H1 (cell line): Measurements from ENCODE around the gene TRIP13. TPM values are rescaled to one million over a fixed set of nuclear protein-coding genes. Genes with fewer than 3 reads are reported as not detected.

Experiments used
- CTCF ChIA-PET: fragments of 300-600 bp; sonication (Branson Sonifier 250); formaldehyde crosslinking; loops from one replicate; lab custom pipeline; 2021; ENCODE audit not compliant: partially characterized antibody; lab: Charles Lee
- POLR2A ChIA-PET: fragments of 300-600 bp; sonication (Branson Sonifier 250); formaldehyde crosslinking; loops from one replicate; lab custom pipeline; 2021; ENCODE audit warnings: inconsistent platforms; ENCODE audit not compliant: partially characterized antibody; lab: Charles Lee
- DNase-seq, 2 experiments: peaks; one replicate each; pipeline versions ENCODE4 v3.0.0 to v3.0.0-alpha.2; 2010 to 2022; ENCODE audit warnings: low spot score in 2 of 2, low read depth in 1 of 2, mixed read lengths in 1 of 2
- FAIRE-seq: peaks from 2 replicates; lab custom pipeline; 2011; peaks lifted over from hg19 to GRCh38; lab: Jason Lieb, UNC
- H2AFZ ChIP-seq: 2 replicates; pipeline ENCODE4 v1.8.1; 2012; ENCODE audit warnings: low read length, inconsistent platforms
- H2AK5ac ChIP-seq: 2 replicates; pipeline ENCODE4 v1.6.1; 2013; ENCODE audit warnings: low read depth, low read length
- H2BK120ac ChIP-seq: replicated peaks from 2 replicates; pipeline ENCODE3; 2013; ENCODE audit warnings: low read depth, low read length, inconsistent platforms
- H2BK12ac ChIP-seq: 2 replicates; pipeline ENCODE4 v1.6.1; 2013; ENCODE audit warnings: low read depth, low read length
- H2BK15ac ChIP-seq: 2 replicates; pipeline ENCODE4 v1.6.1; 2013; ENCODE audit warnings: low read length
- H2BK20ac ChIP-seq: 2 replicates; pipeline ENCODE4 v1.6.1; 2013; ENCODE audit warnings: low read length
- H2BK5ac ChIP-seq: 2 replicates; pipeline ENCODE4 v1.6.1; 2013; ENCODE audit warnings: low read depth, low read length
- H3K14ac ChIP-seq: 2 replicates; pipeline ENCODE4 v1.6.1; 2013; ENCODE audit warnings: inconsistent platforms; ENCODE audit not compliant: insufficient read length
- H3K18ac ChIP-seq: 2 replicates; pipeline ENCODE4 v1.6.1; 2013; ENCODE audit warnings: low read length; ENCODE audit errors: extremely low read depth
- H3K23ac ChIP-seq: 2 replicates; pipeline ENCODE4 v1.6.1; 2013; ENCODE audit warnings: inconsistent platforms; ENCODE audit not compliant: insufficient read length
- H3K23me2 ChIP-seq: 2 replicates; pipeline ENCODE4 v1.6.1; 2013; ENCODE audit warnings: low read depth, low read length
- H3K27ac ChIP-seq: 2 replicates; pipeline ENCODE4 v1.6.1; 2011; ENCODE audit warnings: low read depth, low read length, inconsistent platforms
- H3K27me3 ChIP-seq, 4 experiments: replicated peaks in 1 of 4; 1 replicate in 1 of 4; 2 replicates in 3 of 4; pipeline versions ENCODE4 v1.6.1 to v1.8.1; 2011 to 2013; ENCODE audit warnings: low read length in 3 of 4, mild to moderate bottlenecking in 3 of 4, inconsistent platforms in 2 of 4, mixed read lengths in 2 of 4, moderate library complexity in 1 of 4; ENCODE audit not compliant: control insufficient read depth in 3 of 4, insufficient read depth in 3 of 4; ENCODE audit errors: extremely low read depth in 1 of 4
- H3K36me3 ChIP-seq, 4 experiments: 2 replicates each; pipeline versions ENCODE4 v1.6.1 to v1.8.1; 2011 to 2013; ENCODE audit warnings: mild to moderate bottlenecking in 4 of 4, low read length in 3 of 4, moderate library complexity in 2 of 4, control low read depth in 1 of 4, inconsistent platforms in 1 of 4; ENCODE audit not compliant: insufficient read depth in 4 of 4, control insufficient read depth in 2 of 4
- H3K4ac ChIP-seq: replicated peaks from 2 replicates; pipeline ENCODE3; 2013; ENCODE audit warnings: low read length, low read depth, mixed read lengths, inconsistent platforms; ENCODE audit not compliant: insufficient read length
- H3K4me1 ChIP-seq, 4 experiments: replicated peaks in 1 of 4; 1 replicate in 1 of 4; 2 replicates in 3 of 4; pipeline versions ENCODE4 v1.6.1 to v1.8.1; 2011 to 2013; ENCODE audit warnings: low read length in 3 of 4, inconsistent platforms in 2 of 4, mixed read lengths in 1 of 4; ENCODE audit not compliant: insufficient read depth in 4 of 4, control insufficient read depth in 3 of 4
- H3K4me2 ChIP-seq, 2 experiments: 2 replicates each; pipeline versions ENCODE4 v1.6.1 to v1.8.1; 2011 to 2013; ENCODE audit warnings: low read depth in 2 of 2, low read length in 2 of 2, control low read depth in 1 of 2, inconsistent platforms in 1 of 2, mild to moderate bottlenecking in 1 of 2; ENCODE audit not compliant: insufficient read depth in 1 of 2
- H3K4me3 ChIP-seq, 4 experiments: fragments of 200-600, 300-600 bp in 1 of 4; sonication (generic), shearing (Covaris generic), sonication (Bioruptor Twin) in 1 of 4; 2 replicates each; pipeline versions ENCODE4 v1.5.1 to v1.8.1; 2011 to 2016; ENCODE audit warnings: low read length in 4 of 4, low read depth in 3 of 4, control low read depth in 2 of 4, inconsistent platforms in 2 of 4, mild to moderate bottlenecking in 2 of 4, mixed read lengths in 1 of 4, moderate library complexity in 1 of 4; ENCODE audit not compliant: insufficient read depth in 2 of 4; ENCODE audit errors: extremely low read depth in 1 of 4
- H3K56ac ChIP-seq: replicated peaks from 2 replicates; pipeline ENCODE3; 2013; ENCODE audit warnings: low read depth, mild to moderate bottlenecking, mixed read lengths, low read length, inconsistent platforms; ENCODE audit not compliant: insufficient read length
- H3K79me1 ChIP-seq: 2 replicates; pipeline ENCODE4 v1.6.1; 2013; ENCODE audit warnings: low read depth, low read length, control low read depth
- H3K79me2 ChIP-seq, 2 experiments: 2 replicates each; pipeline versions ENCODE4 v1.6.1 to v1.8.1; 2012 to 2013; ENCODE audit warnings: low read length in 2 of 2, mild to moderate bottlenecking in 2 of 2, inconsistent platforms in 1 of 2; ENCODE audit not compliant: insufficient read depth in 2 of 2, control insufficient read depth in 1 of 2
- H3K9ac ChIP-seq, 4 experiments: replicated peaks in 1 of 4; 1 replicate in 1 of 4; 2 replicates in 3 of 4; pipeline versions ENCODE4 v1.6.1 to v1.8.1; 2011 to 2013; ENCODE audit warnings: low read depth in 3 of 4, low read length in 3 of 4, control low read depth in 2 of 4, mild to moderate bottlenecking in 2 of 4, moderate library complexity in 2 of 4, inconsistent platforms in 1 of 4; ENCODE audit errors: extremely low read depth in 1 of 4
- H3K9me3 ChIP-seq, 2 experiments: 2 replicates each; pipeline versions ENCODE4 v1.6.1 to v1.8.1; 2012 to 2013; ENCODE audit warnings: mild to moderate bottlenecking in 2 of 2, moderate library complexity in 2 of 2, control low read depth in 1 of 2, inconsistent platforms in 1 of 2, low read depth in 1 of 2, low read length in 1 of 2, mixed read lengths in 1 of 2; ENCODE audit not compliant: insufficient read depth in 2 of 2
- H4K20me1 ChIP-seq, 2 experiments: replicated peaks in 1 of 2; 2 replicates each; pipeline versions ENCODE3 to v1.8.1; 2011 to 2013; ENCODE audit warnings: inconsistent platforms in 2 of 2, low read length in 2 of 2, mild to moderate bottlenecking in 1 of 2; ENCODE audit not compliant: insufficient read depth in 2 of 2, control insufficient read depth in 1 of 2
- H4K5ac ChIP-seq: 2 replicates; pipeline ENCODE4 v1.6.1; 2013; ENCODE audit warnings: low read length, low read depth, mixed read lengths, inconsistent platforms; ENCODE audit not compliant: insufficient read length
- H4K8ac ChIP-seq: 2 replicates; pipeline ENCODE4 v1.8.0; 2013; ENCODE audit warnings: mild to moderate bottlenecking, moderate library complexity, low read length, inconsistent platforms; ENCODE audit not compliant: insufficient read depth; ENCODE audit errors: extremely low read depth
- H4K91ac ChIP-seq: replicated peaks from 2 replicates; pipeline ENCODE3; 2013; ENCODE audit warnings: low read length, mixed read lengths, inconsistent platforms; ENCODE audit not compliant: insufficient read length
- CBX5 ChIP-seq: fragments of 300-800, 300-1000 bp; sonication (generic); IDR thresholded peaks from 2 replicates; pipeline ENCODE4 v1.7.1; 2016; ENCODE audit warnings: antibody characterized with exemption, low read length, low read depth
- CHD2 ChIP-seq: IDR thresholded peaks from 2 replicates; pipeline ENCODE4 v1.6.1; 2012; ENCODE audit warnings: low read length, improper control_type of control experiment
- CTBP2 ChIP-seq: IDR thresholded peaks from 2 replicates; pipeline ENCODE4 v1.7.0; 2011; ENCODE audit warnings: borderline replicate concordance, mild to moderate bottlenecking, moderate library complexity, mixed read lengths, low read length; ENCODE audit not compliant: insufficient read depth, insufficient read length
- JUN ChIP-seq: IDR thresholded peaks from 2 replicates; pipeline ENCODE4 v1.6.1; 2011; ENCODE audit warnings: low read depth, mild to moderate bottlenecking, improper control_type of control experiment, low read length
- JUND ChIP-seq: IDR thresholded peaks from 2 replicates; pipeline ENCODE4 v1.6.1; 2011; ENCODE audit warnings: mild to moderate bottlenecking, improper control_type of control experiment, low read length
- NANOG ChIP-seq: IDR thresholded peaks from 2 replicates; pipeline ENCODE4 v1.6.1; 2011; ENCODE audit warnings: low read length, low read depth, mild to moderate bottlenecking, inconsistent platforms; ENCODE audit not compliant: insufficient read depth, poor library complexity, severe bottlenecking
- PHF8 ChIP-seq: fragments of 200-600 bp; sonication (generic); conservative IDR thresholded peaks from 2 replicates; pipeline ENCODE4 v1.7.1; 2012; ENCODE audit warnings: low read depth, mild to moderate bottlenecking, inconsistent platforms, low read length, moderate library complexity
- POLR2AphosphoS5 ChIP-seq: IDR thresholded peaks from 2 replicates; pipeline ENCODE4 v1.6.1; 2011; ENCODE audit warnings: low read depth, low read length
- RXRA ChIP-seq: IDR thresholded peaks from 2 replicates; pipeline ENCODE4 v1.6.1; 2011; ENCODE audit warnings: low read depth, mild to moderate bottlenecking, low read length, moderate library complexity; ENCODE audit not compliant: insufficient read depth
- SAP30 ChIP-seq: fragments of 300-600 bp; sonication (generic); IDR thresholded peaks from 2 replicates; pipeline ENCODE4 v1.7.1; 2012; ENCODE audit warnings: low read length, moderate library complexity, mild to moderate bottlenecking, inconsistent platforms; ENCODE audit not compliant: insufficient read depth, insufficient replicate concordance
- SP1 ChIP-seq: IDR thresholded peaks from 2 replicates; pipeline ENCODE4 v1.6.1; 2011; ENCODE audit warnings: low read depth, low read length
- SUZ12 ChIP-seq: fragments of 200-600 bp; sonication (generic); IDR thresholded peaks from 2 replicates; pipeline ENCODE4 v1.6.1; 2012; ENCODE audit warnings: mild to moderate bottlenecking, inconsistent platforms, low read length, moderate library complexity, mixed read lengths
- TAF1 ChIP-seq: IDR thresholded peaks from 2 replicates; pipeline ENCODE4 v1.6.1; 2011; ENCODE audit warnings: mild to moderate bottlenecking, low read depth, low read length
- TCF12 ChIP-seq: IDR thresholded peaks from 2 replicates; pipeline ENCODE4 v1.6.1; 2011; ENCODE audit warnings: low read depth, mild to moderate bottlenecking, low read length
- WGBS, 2 experiments: shearing (Covaris generic) in 1 of 2; methylation state at CpG; one replicate each; pipeline versions ENCODE4 v1.1.6 to v1.1.7; 2013 to 2015; ENCODE audit warnings: low lambda C conversion rate in 2 of 2, mixed read lengths in 2 of 2, inconsistent platforms in 1 of 2, low coverage in 1 of 2, missing lambda C conversion rate in 1 of 2; ENCODE audit not compliant: insufficient replicate concordance in 2 of 2, insufficient coverage in 1 of 2, insufficient read length in 1 of 2; ENCODE audit errors: extremely low coverage in 1 of 2, missing lambda C conversion rate in 1 of 2; 5-methylcytosine and 5-hydroxymethylcytosine counted together
- polyA plus RNA-seq, 7 experiments: library from polyadenylated mRNA; depleted of rRNA in 3 of 7; stranded (reverse) in 5 of 7; unstranded in 2 of 7; fragments of >200 nt in 5 of 7; fragments of 200-250 nt in 2 of 7; gene quantifications; 1 replicate in 5 of 7; 2 replicates in 1 of 7; 4 replicates in 1 of 7; pipeline versions ENCODE4 v1.2.1 to v1.2.3, GENCODE V29; 2011 to 2013; ENCODE audit warnings: missing spikeins in 2 of 7, mixed read lengths in 2 of 7
- total RNA-seq: library from RNA; stranded (reverse); fragmentation: NEBNext Ultra II Directional; extraction: Animal tissue kit (Norgen Biotek cat#: 25700); gene quantifications from 2 replicates; pipeline ENCODE4 v1.2.1, GENCODE V29; 2021

The TRIP13 gene
- total and polyA plus RNA-seq, 2 of the 8 experiments (the other 6 are each of a cell fraction or from before 2014, with no cell fraction given): 20.0 to 39.2 TPM

DNA sequence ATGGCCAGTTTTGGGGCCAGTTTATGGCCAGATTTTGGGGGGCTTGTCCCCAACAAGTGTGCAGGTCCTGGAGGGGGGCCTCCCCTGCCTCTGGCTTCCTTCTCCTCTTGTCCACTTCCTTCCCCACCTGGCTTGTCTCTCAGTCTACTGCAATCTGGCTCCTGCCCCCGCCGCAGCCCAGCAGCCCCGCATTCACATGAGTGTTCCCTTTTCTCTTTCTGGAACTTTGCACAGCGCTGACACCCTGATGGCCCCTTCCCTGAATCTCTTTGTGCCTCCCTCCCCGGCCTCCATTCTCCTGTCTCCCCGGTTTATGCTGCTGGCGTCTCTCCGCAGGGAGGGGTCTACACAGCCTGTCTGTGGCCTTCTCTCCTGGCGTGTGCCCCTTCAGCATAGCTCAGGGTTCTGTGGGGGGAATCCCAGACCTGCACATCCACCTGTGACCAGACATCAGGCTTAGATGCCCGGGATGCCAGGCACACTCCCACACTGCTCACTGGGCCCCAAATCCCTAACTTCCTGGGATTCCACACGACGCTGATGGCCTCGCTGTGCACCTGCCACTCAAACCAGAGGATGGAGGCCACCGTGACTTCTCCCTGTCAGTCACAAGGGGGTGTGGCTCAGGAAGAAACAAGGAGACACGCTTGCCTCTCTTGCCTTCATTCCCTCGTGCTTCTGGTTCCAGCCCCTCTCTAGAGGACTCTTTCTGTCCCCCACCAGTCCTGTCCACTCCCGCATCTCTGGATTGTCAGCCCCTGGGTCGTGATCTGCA lies 17.5 kb downstream of the TRIP13 start:
- peaks cover 37 to 70% (median 62%) of the 10 kb centered on the region in 4 experiments for H3K36me3 ChIP-seq
- H3K79me2 ChIP-seq: no peaks in the 10 kb centered on the region
- H2AK5ac ChIP-seq: no peak overlapping the region
- no peak overlapping the region for H2BK20ac ChIP-seq
- no peak overlapping the region for H4K5ac ChIP-seq
- H3K27me3 ChIP-seq: no peaks in the 10 kb centered on the region
- H2BK15ac ChIP-seq: no peak overlapping the region
- H3K23ac ChIP-seq: no peak overlapping the region
- H3K9ac ChIP-seq: no peak overlapping the region
- no peaks in the 10 kb centered on the region for H3K4me1 ChIP-seq
- no peak overlapping the region for H3K4me2 ChIP-seq
- no peak for FAIRE-seq
- H2AFZ ChIP-seq: no peak overlapping the region
- ChIA-PET CTCF (no interaction called here), POLR2A (no interaction called here)
- 96% methylated on average over 18 of the region's 18 CpGs; no CpG with 5 or more reads in 1 of the 2 experiments for WGBS, 2 experiments
- H3K23me2 ChIP-seq: no peaks in the 10 kb centered on the region
- no peak for DNase-seq
- H3K14ac ChIP-seq: no peak overlapping the region
- no peak overlapping the region for H3K27ac ChIP-seq
- H4K91ac ChIP-seq: no peak overlapping the region
- no peak overlapping the region for H3K18ac ChIP-seq
- peak overlapping the region; percentile 42; the same call in 1 of the 2 replicates for H4K8ac ChIP-seq
- no peak overlapping the region for H2BK120ac ChIP-seq
- H3K9me3 ChIP-seq: no peaks in the 10 kb centered on the region
- no peak overlapping the region for H3K56ac ChIP-seq
- H2BK12ac ChIP-seq: no peak overlapping the region
- no peak overlapping the region for H2BK5ac ChIP-seq
- peaks cover 7 to 16% of the 10 kb centered on the region in 2 experiments for H4K20me1 ChIP-seq
- no peak overlapping the region for H3K4ac ChIP-seq
- peaks cover 2% of the 10 kb centered on the region for H3K79me1 ChIP-seq
- no peak for TF ChIP-seq NANOG
- TF ChIP-seq CBX5: no peak
- no peak for TF ChIP-seq SAP30
- TF ChIP-seq SP1: no peak
- TF ChIP-seq POLR2AphosphoS5: no peak
- TF ChIP-seq JUND: no peak
- no peak for TF ChIP-seq SUZ12
- TF ChIP-seq JUN: no peak
- TF ChIP-seq TCF12: no peak
- TF ChIP-seq CHD2: no peak
- no peak for TF ChIP-seq PHF8
- no peak for TF ChIP-seq TAF1
- no peak for TF ChIP-seq RXRA
- no peak for TF ChIP-seq CTBP2
- H3K4me3 ChIP-seq: no peak overlapping the region
